ENCODE results near the gene C1QL1. TPM values are rescaled to one million over a fixed set of nuclear protein-coding genes. Genes with fewer than 3 reads are reported as not detected.

The C1QL1 gene
- polyA plus RNA-seq, 1 donor (not counting 4 experiments of a cell fraction or from before 2014, with no cell fraction given), result 0.04 TPM

DNA sequence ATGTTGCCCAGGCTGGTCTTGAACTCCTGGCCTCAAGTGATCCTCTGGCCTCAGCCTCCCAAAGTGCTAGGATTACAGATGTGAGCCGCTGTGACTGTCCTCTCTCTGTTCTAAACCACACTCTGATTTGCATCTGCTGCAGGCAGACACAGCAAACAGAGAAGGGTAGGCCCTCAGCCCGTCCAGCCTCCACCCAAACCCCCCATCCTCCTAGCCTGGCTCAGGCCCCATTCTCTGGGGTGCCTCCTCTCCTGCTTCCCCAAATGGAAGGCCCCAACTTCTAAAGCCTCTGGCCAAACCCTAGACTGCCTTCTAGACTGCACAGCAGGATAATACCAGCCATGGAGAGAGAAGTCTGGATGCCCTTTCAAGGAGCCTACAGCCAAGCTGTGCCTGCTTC is 48.7 kb downstream of the C1QL1 start:
- no peak for FAIRE-seq
- Histone ChIP-seq H3K4me2 (ENCODE audit: control insufficient read depth, extremely low read depth, insufficient read depth, low read depth, low read length) (no peak overlapping the region), H2AFZ (ENCODE audit: control insufficient read depth, low read length) (no peak overlapping the region), H4K20me1 (ENCODE audit: control insufficient read depth, extremely low read depth, insufficient read depth, low read length) (no peaks in the 10 kb centered on the region), H3K4me3 (ENCODE audit: control insufficient read depth in 2 of 3, extremely low read depth in 1 of 3, insufficient read depth in 2 of 3, low read depth in 1 of 3, low read length in 3 of 3) (no peak overlapping the region), H3K79me2 (ENCODE audit: control insufficient read depth, insufficient read depth, low read length) (no peaks in the 10 kb centered on the region), H3K27me3 (ENCODE audit: control insufficient read depth, extremely low read depth, insufficient read depth, low read length) (no peaks in the 10 kb centered on the region), H3K27ac (ENCODE audit: control insufficient read depth, insufficient read depth, low read length) (no peak overlapping the region), H3K9me3 (ENCODE audit: control insufficient read depth, low read depth, low read length) (no peaks in the 10 kb centered on the region), H3K9ac (ENCODE audit: control insufficient read depth, extremely low read depth, insufficient read depth, low read length) (no peak overlapping the region), H3K4me1 (ENCODE audit: control insufficient read depth, extremely low read depth, insufficient read depth, low read length) (peaks cover 29% of the 10 kb centered on the region), H3K9me1 (ENCODE audit: control insufficient read depth, extremely low read depth, insufficient read depth, low read length) (peaks cover 2% of the 10 kb centered on the region), H3K36me3 (ENCODE audit: control insufficient read depth in 2 of 2, extremely low read depth in 1 of 2, insufficient read depth in 2 of 2, low read length in 2 of 2) (no peaks in the 10 kb centered on the region)
- dilution Hi-C loops (cut with MboI; ENCODE audit: extremely low pct_ligation_motif_present, low sequenced_read_pairs), result loop anchor here (25.0 kb wide), 1 partner anchor 93 kb away; no protein-coding TSS in a partner anchor
- no peak for DNase-seq (ENCODE audit: low read depth, low spot score)
- TF ChIP-seq EZH2 (IDR thresholded peaks at IDR 0.05; ENCODE audit: low read length), result no peak
- TF ChIP-seq, protein P1, sequence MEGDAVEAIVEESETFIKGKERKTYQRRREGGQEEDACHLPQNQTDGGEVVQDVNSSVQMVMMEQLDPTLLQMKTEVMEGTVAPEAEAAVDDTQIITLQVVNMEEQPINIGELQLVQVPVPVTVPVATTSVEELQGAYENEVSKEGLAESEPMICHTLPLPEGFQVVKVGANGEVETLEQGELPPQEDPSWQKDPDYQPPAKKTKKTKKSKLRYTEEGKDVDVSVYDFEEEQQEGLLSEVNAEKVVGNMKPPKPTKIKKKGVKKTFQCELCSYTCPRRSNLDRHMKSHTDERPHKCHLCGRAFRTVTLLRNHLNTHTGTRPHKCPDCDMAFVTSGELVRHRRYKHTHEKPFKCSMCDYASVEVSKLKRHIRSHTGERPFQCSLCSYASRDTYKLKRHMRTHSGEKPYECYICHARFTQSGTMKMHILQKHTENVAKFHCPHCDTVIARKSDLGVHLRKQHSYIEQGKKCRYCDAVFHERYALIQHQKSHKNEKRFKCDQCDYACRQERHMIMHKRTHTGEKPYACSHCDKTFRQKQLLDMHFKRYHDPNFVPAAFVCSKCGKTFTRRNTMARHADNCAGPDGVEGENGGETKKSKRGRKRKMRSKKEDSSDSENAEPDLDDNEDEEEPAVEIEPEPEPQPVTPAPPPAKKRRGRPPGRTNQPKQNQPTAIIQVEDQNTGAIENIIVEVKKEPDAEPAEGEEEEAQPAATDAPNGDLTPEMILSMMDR (optimal IDR thresholded peaks at IDR 0.05 in 1 of 3, IDR thresholded peaks at IDR 0.05 in 1 of 3, conservative IDR thresholded peaks at IDR 0.05 in 1 of 3; ENCODE audit: extremely low read depth in 1 of 3, insufficient read depth in 2 of 3, low read length in 3 of 3), result no peak

DNA sequence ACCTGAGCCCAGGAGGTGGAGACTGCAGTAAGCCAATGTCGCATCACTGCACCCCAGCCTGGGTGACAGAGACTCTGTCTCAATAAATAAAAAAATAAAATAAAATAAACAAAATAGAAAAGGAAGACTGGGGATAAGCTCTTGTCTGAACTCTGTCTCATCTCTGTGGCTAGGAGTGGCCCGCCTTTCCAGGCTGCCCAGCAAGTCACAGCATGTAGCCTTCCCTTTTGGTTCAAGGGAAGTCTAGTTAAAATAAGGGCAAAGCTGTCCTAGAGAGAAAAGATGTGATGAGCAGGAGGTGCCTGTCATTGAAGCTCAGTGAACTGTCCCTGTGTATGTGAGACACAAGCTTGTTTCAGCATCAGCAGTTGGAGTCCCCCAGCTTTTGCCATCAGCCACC is 50.1 kb downstream of the C1QL1 start:
- Histone ChIP-seq H3K79me2 (ENCODE audit: control insufficient read depth, insufficient read depth, low read length) (no peaks in the 10 kb centered on the region), H3K27me3 (ENCODE audit: control insufficient read depth, extremely low read depth, insufficient read depth, low read length) (no peaks in the 10 kb centered on the region), H3K36me3 (ENCODE audit: control insufficient read depth in 2 of 2, extremely low read depth in 1 of 2, insufficient read depth in 2 of 2, low read length in 2 of 2) (no peaks in the 10 kb centered on the region), H3K4me2 (ENCODE audit: control insufficient read depth, extremely low read depth, insufficient read depth, low read depth, low read length) (peak overlapping the region; percentile 89), H3K9me1 (ENCODE audit: control insufficient read depth, extremely low read depth, insufficient read depth, low read length) (peaks cover 2% of the 10 kb centered on the region), H3K27ac (ENCODE audit: control insufficient read depth, insufficient read depth, low read length) (no peak overlapping the region), H3K4me3 (ENCODE audit: control insufficient read depth in 2 of 3, extremely low read depth in 1 of 3, insufficient read depth in 2 of 3, low read depth in 1 of 3, low read length in 3 of 3) (peak overlapping the region in 2 of 3 experiments; percentile 40 to 41), H2AFZ (ENCODE audit: control insufficient read depth, low read length) (no peak overlapping the region), H4K20me1 (ENCODE audit: control insufficient read depth, extremely low read depth, insufficient read depth, low read length) (no peaks in the 10 kb centered on the region), H3K4me1 (ENCODE audit: control insufficient read depth, extremely low read depth, insufficient read depth, low read length) (peaks cover 29% of the 10 kb centered on the region), H3K9ac (ENCODE audit: control insufficient read depth, extremely low read depth, insufficient read depth, low read length) (no peak overlapping the region), H3K9me3 (ENCODE audit: control insufficient read depth, low read depth, low read length) (no peaks in the 10 kb centered on the region)
- peak; percentile 41 for DNase-seq (ENCODE audit: low read depth, low spot score)
- no peak for TF ChIP-seq EZH2 (IDR thresholded peaks at IDR 0.05; ENCODE audit: low read length)
- TF ChIP-seq, protein P1 (optimal IDR thresholded peaks at IDR 0.05 in 1 of 3, IDR thresholded peaks at IDR 0.05 in 1 of 3, conservative IDR thresholded peaks at IDR 0.05 in 1 of 3; ENCODE audit: extremely low read depth in 1 of 3, insufficient read depth in 2 of 3, low read length in 3 of 3), result no peak
- dilution Hi-C loops (cut with MboI; ENCODE audit: extremely low pct_ligation_motif_present, low sequenced_read_pairs), result loop anchor here (25.0 kb wide), 1 partner anchor 94 kb away; no protein-coding TSS in a partner anchor
- peak; percentile 89 for FAIRE-seq
